Stimulated activated CD4-positive, alpha-beta T cell treated with anti-CD3 and anti-CD28 coated beads, Interleukin-1b, Interleukin-23, amount 100 ng/mL, for 1 hour (primary cell): ENCODE results near the gene FAM209A.
"Not testable (repeated sequence)": the region's sequence is repeated elsewhere in the genome, so short reads cannot be mapped to it uniquely, and the experiment has no call there.

Experiments used
- DNase-seq, 2 donors: peaks; one replicate each; pipeline ENCODE4 v3.0.0-alpha.2; 2020; ENCODE audit warnings: low read depth in 2 of 2

FAM209A gene

GRCh38 chr20:56524444-56524843, at the start of gene FAM209A:
Gene FAM209A (plus strand): TSS chr20:56524744. CDS start chr20:56524809, 65 bp downstream.
- not testable (repeated sequence) for DNase-seq

GRCh38 chr20:56483970-56484369, 40.6 kb upstream of the FAM209A start:
- DNase-seq = no peak

- no peak for DNase-seq
Measured at GRCh38 chr20:56487216-56487615, 37.3 kb upstream of the FAM209A start.

GRCh38 chr20:56488566-56488965, 36.0 kb upstream of the FAM209A start:
- no peak for DNase-seq

GRCh38 chr20:56501116-56501515, 23.4 kb upstream of the FAM209A start:
- no peak for DNase-seq

- DNase-seq = no peak
Measured at GRCh38 chr20:56503916-56504315, 20.6 kb upstream of the FAM209A start.

- no peak for DNase-seq
Measured at GRCh38 chr20:56504373-56505005, 20.1 kb upstream of the FAM209A start.

GRCh38 chr20:56506103-56506502, 18.4 kb upstream of the FAM209A start:
- DNase-seq = no peak

GRCh38 chr20:56511926-56512325, 12.6 kb upstream of the FAM209A start:
- DNase-seq = no peak

- no peak for DNase-seq
Measured at GRCh38 chr20:56513161-56514150, 11.1 kb upstream of the FAM209A start.

GRCh38 chr20:56516631-56517030, 7.9 kb upstream of the FAM209A start:
- DNase-seq = no peak

GRCh38 chr20:56517211-56517610, 7.3 kb upstream of the FAM209A start:
- DNase-seq = no peak

GRCh38 chr20:56517641-56518040, 6.9 kb upstream of the FAM209A start:
- no peak for DNase-seq

- DNase-seq = no peak
Measured at GRCh38 chr20:56518126-56518525, 6.4 kb upstream of the FAM209A start.

- no peak for DNase-seq
Measured at GRCh38 chr20:56518721-56519398, 5.7 kb upstream of the FAM209A start.

- no peak for DNase-seq
Measured at GRCh38 chr20:56519551-56519950, 5.0 kb upstream of the FAM209A start.

GRCh38 chr20:56520180-56520579, 4.4 kb upstream of the FAM209A start:
- DNase-seq = no peak

- not testable (repeated sequence) for DNase-seq
Measured at GRCh38 chr20:56520746-56521354, 3.7 kb upstream of the FAM209A start.

- no peak for DNase-seq
Measured at GRCh38 chr20:56522311-56522710, 2.2 kb upstream of the FAM209A start.

GRCh38 chr20:56527521-56527920, 3.0 kb downstream of the FAM209A start:
- DNase-seq = no peak

GRCh38 chr20:56532946-56533345, 8.4 kb downstream of the FAM209A start, which contains the start of gene FAM209B:
Gene FAM209B (plus strand): TSS chr20:56533246. CDS start chr20:56533342, 96 bp downstream.
- DNase-seq = not testable (repeated sequence)

- DNase-seq = no peak
Measured at GRCh38 chr20:56537997-56538396, 13.5 kb downstream of the FAM209A start.
